Upper lobe of left lung (tissue), 4 donors: ENCODE measurements around the gene C7orf33.

ENCODE experiments used
- EP300 ChIP-seq, 4 donors: sonication (generic); formaldehyde crosslinking; IDR thresholded peaks; one replicate each; pipeline ENCODE4 v1.5.1; 2017; ENCODE audit warnings: antibody characterized with exemption in 4 of 4, control low read depth in 2 of 4
- POLR2A ChIP-seq, 4 donors: fragments of 450-650 bp; IDR thresholded peaks; one replicate each; pipeline ENCODE4 v1.5.1; 2016 to 2017; ENCODE audit warnings: antibody characterized with exemption in 4 of 4, mild to moderate bottlenecking in 2 of 4
- POLR2AphosphoS5 ChIP-seq, 2 donors: sonication (generic); formaldehyde crosslinking; IDR thresholded peaks; one replicate each; pipeline ENCODE4 v1.5.1; 2017; ENCODE audit warnings: antibody characterized with exemption in 2 of 2
- TF ChIP-seq, protein P1 (sequence below), 6 experiments: fragments of 450-650 bp in 4 of 6; fragments of 200-600 bp in 2 of 6; sonication (generic) in 2 of 6; IDR thresholded peaks; one replicate each; pipeline ENCODE4 v1.5.1; 2016 to 2019; ENCODE audit warnings: antibody characterized with exemption in 6 of 6

DNA sequence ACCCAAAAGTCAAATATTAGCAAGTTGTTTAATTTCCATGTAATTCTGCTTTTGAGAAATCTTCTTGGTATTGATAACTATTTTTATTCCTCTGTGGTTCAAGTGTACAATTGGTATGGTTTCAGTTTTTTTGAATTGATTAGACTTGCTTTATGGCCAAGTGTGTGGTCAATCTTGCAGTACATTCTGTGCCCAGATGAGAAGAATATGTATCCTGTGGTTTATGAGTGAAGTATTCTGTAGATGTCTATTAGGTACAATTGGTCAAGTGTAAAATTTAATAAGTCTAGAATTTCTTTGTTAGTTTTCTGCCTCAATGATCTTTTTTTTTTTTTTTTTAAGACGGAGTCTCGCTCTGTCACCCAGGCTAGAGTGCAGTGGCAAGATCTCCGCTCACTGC lies 36.6 kb upstream of the C7orf33 start:
- TF ChIP-seq, protein P1, sequence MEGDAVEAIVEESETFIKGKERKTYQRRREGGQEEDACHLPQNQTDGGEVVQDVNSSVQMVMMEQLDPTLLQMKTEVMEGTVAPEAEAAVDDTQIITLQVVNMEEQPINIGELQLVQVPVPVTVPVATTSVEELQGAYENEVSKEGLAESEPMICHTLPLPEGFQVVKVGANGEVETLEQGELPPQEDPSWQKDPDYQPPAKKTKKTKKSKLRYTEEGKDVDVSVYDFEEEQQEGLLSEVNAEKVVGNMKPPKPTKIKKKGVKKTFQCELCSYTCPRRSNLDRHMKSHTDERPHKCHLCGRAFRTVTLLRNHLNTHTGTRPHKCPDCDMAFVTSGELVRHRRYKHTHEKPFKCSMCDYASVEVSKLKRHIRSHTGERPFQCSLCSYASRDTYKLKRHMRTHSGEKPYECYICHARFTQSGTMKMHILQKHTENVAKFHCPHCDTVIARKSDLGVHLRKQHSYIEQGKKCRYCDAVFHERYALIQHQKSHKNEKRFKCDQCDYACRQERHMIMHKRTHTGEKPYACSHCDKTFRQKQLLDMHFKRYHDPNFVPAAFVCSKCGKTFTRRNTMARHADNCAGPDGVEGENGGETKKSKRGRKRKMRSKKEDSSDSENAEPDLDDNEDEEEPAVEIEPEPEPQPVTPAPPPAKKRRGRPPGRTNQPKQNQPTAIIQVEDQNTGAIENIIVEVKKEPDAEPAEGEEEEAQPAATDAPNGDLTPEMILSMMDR (IDR thresholded peaks at IDR 0.05), result no peak
- TF ChIP-seq POLR2AphosphoS5 (IDR thresholded peaks at IDR 0.05), result no peak
- no peak for TF ChIP-seq POLR2A (IDR thresholded peaks at IDR 0.05)
- no peak for TF ChIP-seq EP300 (IDR thresholded peaks at IDR 0.05)
